Smooth muscle cell (in vitro differentiated cells): ENCODE results near the gene ATRN. TPM values are rescaled to one million over a fixed set of nuclear protein-coding genes. Genes with fewer than 3 reads are reported as not detected.
A peak's percentile ranks its signal among the peaks of the same experiment; 100 is the strongest.

Experiments
- DNase-seq: peaks from one replicate; lab custom pipeline; 2025; ENCODE audit not compliant: unreplicated experiment; lab: John Stamatoyannopoulos, UW
- H2AFZ ChIP-seq: fragments of 200-600 bp; sonication (generic); 2 replicates; pipeline ENCODE4 v1.6.0; 2016; ENCODE audit warnings: antibody characterized with exemption, low read depth, mild to moderate bottlenecking
- H3F3A ChIP-seq: fragments of 200-600 bp; sonication (generic); 2 replicates; pipeline ENCODE4 v1.6.0; 2017; ENCODE audit warnings: antibody characterized with exemption, low read depth
- H3K27ac ChIP-seq: fragments of 200-600 bp; sonication (generic); 2 replicates; pipeline ENCODE4 v1.5.1; 2016; ENCODE audit warnings: low read depth, mild to moderate bottlenecking
- H3K27me3 ChIP-seq: fragments of 200-600 bp; sonication (generic); 2 replicates; pipeline ENCODE4 v1.6.1; 2016; ENCODE audit warnings: low read depth, mild to moderate bottlenecking
- H3K36me3 ChIP-seq: fragments of 200-600 bp; sonication (generic); 2 replicates; pipeline ENCODE4 v1.5.1; 2016; ENCODE audit warnings: low read depth
- H3K4me1 ChIP-seq: fragments of 200-600 bp; sonication (generic); 2 replicates; pipeline ENCODE4 v1.5.1; 2016; ENCODE audit warnings: low read depth
- H3K4me2 ChIP-seq: fragments of 200-600 bp; sonication (generic); 2 replicates; pipeline ENCODE4 v1.6.0; 2016; ENCODE audit warnings: mild to moderate bottlenecking
- H3K4me3 ChIP-seq: fragments of 200-600 bp; sonication (generic); 2 replicates; pipeline ENCODE4 v1.5.1; 2016; ENCODE audit warnings: mild to moderate bottlenecking
- H3K79me2 ChIP-seq: fragments of 200-600 bp; sonication (generic); 2 replicates; pipeline ENCODE4 v1.6.0; 2016; ENCODE audit warnings: low read depth, mild to moderate bottlenecking
- H3K9ac ChIP-seq: fragments of 200-600 bp; sonication (generic); 2 replicates; pipeline ENCODE4 v1.6.0; 2016; ENCODE audit warnings: low read depth
- H3K9me3 ChIP-seq: fragments of 200-600 bp; sonication (generic); replicated peaks from 2 replicates; pipeline ENCODE4 v1.5.1; 2016; ENCODE audit warnings: low read depth
- H4K20me1 ChIP-seq: fragments of 200-600 bp; sonication (generic); 2 replicates; pipeline ENCODE4 v1.6.0; 2016; ENCODE audit warnings: low read depth
- CTCF ChIP-seq: fragments of 200-600 bp; sonication (generic); IDR thresholded peaks from 2 replicates; pipeline ENCODE4 v1.5.1; 2017; ENCODE audit warnings: borderline replicate concordance, mild to moderate bottlenecking, antibody characterized with exemption; ENCODE audit not compliant: insufficient read depth, poor library complexity, severe bottlenecking
- WGBS: methylation state at CpG from one replicate; pipeline ENCODE4 v1.1.7; 2016; ENCODE audit warnings: low lambda C conversion rate; 5-methylcytosine and 5-hydroxymethylcytosine counted together
- polyA plus RNA-seq: library from polyadenylated mRNA; unstranded; fragments of >200 nt; fragmentation: Nextera tagmentation; extraction: Ambion mirVana; gene quantifications from 2 replicates; pipeline ENCODE4 v1.2.1, GENCODE V29; 2016
- total RNA-seq: library from RNA; depleted of rRNA; stranded (reverse); fragments of >200 nt; gene quantifications from 2 replicates; pipeline ENCODE4 v1.2.3, GENCODE V29; 2014

ATRN gene
- total and polyA plus RNA-seq, 2 experiments from 2014 or later: 17.9 to 44.0 TPM

DNA sequence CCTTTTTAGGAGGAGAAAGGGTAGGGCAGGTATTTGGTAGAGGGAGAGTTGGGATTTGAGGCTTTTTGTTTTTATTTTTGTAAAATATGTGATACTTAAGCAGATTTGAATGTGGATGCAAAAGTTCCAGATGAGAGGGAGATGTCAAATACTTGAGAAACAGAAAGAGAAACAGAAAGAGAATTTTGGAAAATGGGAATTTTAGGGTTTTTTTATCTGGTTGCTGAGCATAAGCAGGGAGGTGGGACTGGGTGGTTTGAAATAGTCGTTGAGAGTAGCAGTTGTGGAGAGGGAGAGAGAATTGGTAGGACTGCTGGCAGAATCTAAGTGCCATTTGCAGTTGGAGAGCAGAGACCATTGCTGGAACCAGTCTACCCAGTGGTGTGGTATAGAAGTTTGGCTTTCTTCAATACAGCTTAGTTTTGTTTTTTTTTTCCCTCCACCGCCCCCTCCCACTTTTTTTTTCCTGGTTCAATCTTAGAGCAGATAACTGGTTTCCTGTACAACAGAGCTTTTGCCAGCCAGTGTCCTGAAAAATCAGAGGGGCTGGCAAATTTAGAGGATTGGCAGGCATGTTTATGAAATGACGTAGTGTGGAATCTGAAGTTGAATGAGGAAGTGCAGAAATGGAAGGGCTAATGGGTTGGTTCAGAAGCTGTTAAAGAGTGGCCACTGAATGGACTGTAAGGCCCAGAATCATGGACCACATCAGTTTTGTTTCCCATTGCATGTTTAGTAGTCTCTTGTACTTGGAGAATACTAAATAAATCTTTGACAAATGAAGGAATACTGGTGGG lies 68.7 kb downstream of the ATRN start:
- Histone ChIP-seq H3K27ac (no peak overlapping the region), H3K36me3 (no peaks in the 10 kb centered on the region), H3K4me1 (no peaks in the 10 kb centered on the region), H3K27me3 (no peaks in the 10 kb centered on the region), H4K20me1 (peaks cover 11% of the 10 kb centered on the region), H3K4me2 (no peak overlapping the region), H3K4me3 (no peak overlapping the region), H3K9ac (no peak overlapping the region), H3K9me3 (no peaks in the 10 kb centered on the region), H3F3A (no peaks in the 10 kb centered on the region), H3K79me2 (peaks cover 6% of the 10 kb centered on the region), H2AFZ (no peak overlapping the region)
- WGBS: 72% methylated on average over 3 of the region's 3 CpGs
- no peak for DNase-seq
- TF ChIP-seq CTCF: no peak

DNA sequence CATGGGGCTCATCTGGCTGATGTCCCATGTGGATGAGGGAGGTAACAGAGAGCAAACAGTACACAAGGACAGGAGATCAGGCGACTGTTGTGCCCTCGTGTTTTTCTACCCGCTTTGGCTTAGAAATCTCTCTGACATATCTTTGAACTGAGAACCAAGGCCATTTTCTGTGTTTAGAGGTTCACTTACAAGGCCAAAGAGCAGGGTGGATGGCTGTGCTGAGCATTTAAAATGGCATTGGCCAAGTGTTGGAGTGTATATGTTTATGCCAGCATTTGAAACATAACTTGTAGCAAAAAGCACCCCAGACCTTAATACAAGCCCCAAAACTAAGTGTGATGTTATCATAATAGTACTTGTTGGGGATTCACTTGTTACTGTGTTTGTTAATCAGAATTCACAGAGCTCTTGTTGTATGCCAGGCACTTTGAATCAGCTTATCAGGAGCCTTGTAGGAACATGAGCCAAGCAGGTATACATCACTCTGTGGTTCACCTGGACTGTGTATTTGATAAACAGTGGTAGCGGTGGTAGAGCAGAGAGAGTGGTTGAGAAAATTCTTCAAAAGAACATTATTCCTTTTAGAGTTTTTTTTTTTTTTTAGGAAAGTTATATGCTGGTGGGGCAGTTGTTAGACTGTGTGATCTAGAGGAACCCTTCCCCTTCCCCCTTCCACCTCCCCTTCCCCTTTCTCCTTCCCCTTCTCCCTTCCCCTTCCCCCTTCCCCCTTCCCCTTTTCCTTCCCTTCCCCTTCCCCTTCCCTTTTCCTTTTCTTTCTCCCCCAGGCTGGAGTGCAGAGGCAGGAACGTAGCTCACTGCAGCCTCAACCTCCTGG lies 71.3 kb downstream of the ATRN start:
- no peaks in the 10 kb centered on the region for H3K4me1 ChIP-seq
- no peak overlapping the region for H3K9ac ChIP-seq
- H3K79me2 ChIP-seq: no peaks in the 10 kb centered on the region
- no peak overlapping the region for H3K4me3 ChIP-seq
- peaks cover 7% of the 10 kb centered on the region for H4K20me1 ChIP-seq
- H2AFZ ChIP-seq: no peak overlapping the region
- H3K27ac ChIP-seq: no peak overlapping the region
- H3K27me3 ChIP-seq: no peaks in the 10 kb centered on the region
- no peak overlapping the region for H3K4me2 ChIP-seq
- no peaks in the 10 kb centered on the region for H3F3A ChIP-seq
- no peaks in the 10 kb centered on the region for H3K9me3 ChIP-seq
- no peak for TF ChIP-seq CTCF
- H3K36me3 ChIP-seq: no peaks in the 10 kb centered on the region
- WGBS: 95% methylated on average over 5 of the region's 5 CpGs
- DNase-seq: no peak

- H3K79me2 ChIP-seq: no peaks in the 10 kb centered on the region
- no peak overlapping the region for H3K9ac ChIP-seq
- no peak overlapping the region for H3K4me3 ChIP-seq
- no peaks in the 10 kb centered on the region for H3K4me1 ChIP-seq
- no peak for DNase-seq
- peak overlapping the region; percentile 81 for H3K27ac ChIP-seq
- no peaks in the 10 kb centered on the region for H3K9me3 ChIP-seq
- no peak overlapping the region for H2AFZ ChIP-seq
- H3K4me2 ChIP-seq: no peak overlapping the region
- 76% methylated on average over 6 of the region's 6 CpGs for WGBS
- no peaks in the 10 kb centered on the region for H3K36me3 ChIP-seq
- TF ChIP-seq CTCF: no peak
- H3F3A ChIP-seq: no peaks in the 10 kb centered on the region
- H3K27me3 ChIP-seq: no peaks in the 10 kb centered on the region
- peaks cover 3% of the 10 kb centered on the region for H4K20me1 ChIP-seq
Measured at GRCh38 chr20:3543901-3544507, 73.2 kb downstream of the ATRN start.
